HEK293 (cell line): ENCODE data around the gene CD81.

Experiments used
- CTCF ChIP-seq: fragments of 450-650 bp; formaldehyde crosslinking; IDR thresholded peaks from 2 replicates; pipeline ENCODE4 v1.5.1; 2016; ENCODE audit warnings: missing biosample characterization, missing genetic modification characterization
- HOXA7 ChIP-seq: sonication (generic); formaldehyde crosslinking; IDR thresholded peaks from 2 replicates; pipeline ENCODE4 v1.8.1; 2022; ENCODE audit warnings: missing genetic modification reagents, borderline replicate concordance
- SALL2 ChIP-seq: fragments of 450-650 bp; formaldehyde crosslinking; IDR thresholded peaks from 2 replicates; pipeline ENCODE4 v1.5.0; 2017; ENCODE audit warnings: missing biosample characterization, mild to moderate bottlenecking, missing genetic modification characterization, borderline replicate concordance
- ZNF112 ChIP-seq: fragments of 450-650 bp; formaldehyde crosslinking; IDR thresholded peaks from 2 replicates; pipeline ENCODE4 v1.5.0; 2017; ENCODE audit warnings: missing biosample characterization, missing genetic modification characterization
- ZNF138 ChIP-seq: fragments of 450-650 bp; formaldehyde crosslinking; IDR thresholded peaks from 2 replicates; pipeline ENCODE4 v1.5.1; 2016; ENCODE audit warnings: missing biosample characterization, missing genetic modification characterization, borderline replicate concordance
- ZNF23 ChIP-seq: fragments of 450-650 bp; formaldehyde crosslinking; IDR thresholded peaks from 2 replicates; pipeline ENCODE4 v1.5.1; 2016; ENCODE audit warnings: missing biosample characterization, missing genetic modification characterization, borderline replicate concordance
- ZNF518A ChIP-seq: fragments of 450-650 bp; formaldehyde crosslinking; conservative IDR thresholded peaks from 2 replicates; pipeline ENCODE4 v1.5.1; 2016; ENCODE audit warnings: low read depth, missing biosample characterization, missing genetic modification characterization

- TF ChIP-seq ZNF138 (tag by site-specific recombination): no peak
- TF ChIP-seq ZNF518A: no peak
- TF ChIP-seq ZNF112 (tag by site-specific recombination): no peak
- TF ChIP-seq HOXA7 (CRISPR knock-in tag): no peak
- no peak for TF ChIP-seq ZNF23
- no peak for TF ChIP-seq CTCF (tag by site-specific recombination)
- TF ChIP-seq SALL2 (tag by site-specific recombination): no peak
Measured at GRCh38 chr11:2445746-2446551, 68.8 kb downstream of the CD81 start.
